Measurements from ENCODE around the gene CSMD2.

Gene CSMD2

DNA sequence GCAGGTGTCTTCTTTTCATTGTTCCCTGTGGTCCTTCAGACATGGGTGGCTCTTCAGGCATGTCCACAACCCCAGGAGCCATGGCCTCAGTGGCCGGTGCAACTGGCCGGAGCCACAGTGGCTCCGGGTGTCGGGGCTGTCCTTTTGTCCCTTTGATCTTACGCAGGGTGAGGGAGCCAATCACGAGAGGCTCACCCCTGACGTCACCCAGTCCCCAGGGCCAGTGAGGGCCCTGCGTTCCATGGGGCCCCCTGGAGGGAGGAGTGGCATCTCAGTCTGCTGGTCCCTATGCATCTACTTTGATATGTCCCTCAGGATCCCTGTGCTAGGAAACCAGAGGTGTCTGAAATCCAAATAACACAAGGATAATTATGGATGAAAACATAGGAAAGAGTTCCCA is 663.3 kb downstream of the CSMD2 start:
- no peak for DNase-seq (ENCODE audit: low read depth)
- no peak overlapping the region for H3K4me3 ChIP-seq (ENCODE audit: control insufficient read depth, low read depth, low read length)
- no peak for TF ChIP-seq CTCF (IDR thresholded peaks at IDR 0.05; ENCODE audit: control insufficient read depth, insufficient read depth, low read depth, low read length, missing control alignments)

GRCh38 chr1:33501309-33501708 is 663.7 kb downstream of the CSMD2 start:
- DNase-seq (ENCODE audit: low read depth) = no peak
- TF ChIP-seq CTCF (IDR thresholded peaks at IDR 0.05; ENCODE audit: control insufficient read depth, insufficient read depth, low read depth, low read length, missing control alignments) = no peak
- no peak overlapping the region for H3K4me3 ChIP-seq (ENCODE audit: control insufficient read depth, low read depth, low read length)

- H3K4me3 ChIP-seq (ENCODE audit: control insufficient read depth, low read depth, low read length) = no peak overlapping the region
- no peak for DNase-seq (ENCODE audit: low read depth)
- TF ChIP-seq CTCF (IDR thresholded peaks at IDR 0.05; ENCODE audit: control insufficient read depth, insufficient read depth, low read depth, low read length, missing control alignments) = no peak
Measured at GRCh38 chr1:33500547-33500946, 664.5 kb downstream of the CSMD2 start.

GRCh38 chr1:33497410-33497809 is 667.6 kb downstream of the CSMD2 start:
- TF ChIP-seq CTCF (IDR thresholded peaks at IDR 0.05; ENCODE audit: control insufficient read depth, insufficient read depth, low read depth, low read length, missing control alignments) = no peak
- DNase-seq (ENCODE audit: low read depth) = no peak

GRCh38 chr1:33494929-33495328 is 670.1 kb downstream of the CSMD2 start:
- DNase-seq (ENCODE audit: low read depth) = no peak
- H3K4me3 ChIP-seq (ENCODE audit: control insufficient read depth, low read depth, low read length) = no peak overlapping the region
- no peak for TF ChIP-seq CTCF (IDR thresholded peaks at IDR 0.05; ENCODE audit: control insufficient read depth, insufficient read depth, low read depth, low read length, missing control alignments)

More at GRCh38 chr1:33497410-33497809, 667.6 kb downstream of the CSMD2 start:
- H3K4me3 ChIP-seq (ENCODE audit: control insufficient read depth, low read depth, low read length) = no peak overlapping the region

DNA sequence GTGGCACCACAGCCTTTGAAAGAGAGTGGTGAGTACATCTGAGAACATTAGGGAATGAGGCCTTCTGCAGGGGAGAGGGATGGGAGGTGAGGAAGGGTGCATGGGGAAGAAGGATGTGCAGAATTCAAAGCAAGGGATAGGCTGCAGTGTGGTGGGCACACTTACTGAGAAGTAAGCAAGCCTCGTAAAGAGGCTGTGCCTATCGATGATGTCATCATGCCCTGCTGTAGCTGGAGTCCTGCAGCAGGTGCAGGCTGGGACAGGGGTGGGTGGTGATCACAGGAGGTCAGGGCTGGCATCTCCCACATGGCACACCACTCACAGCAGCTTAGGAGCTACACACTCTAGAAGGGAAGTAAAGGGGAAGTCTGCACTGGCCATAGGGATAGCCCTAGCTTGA is 676.4 kb downstream of the CSMD2 start:
- no peak for TF ChIP-seq CTCF (IDR thresholded peaks at IDR 0.05; ENCODE audit: control insufficient read depth, insufficient read depth, low read depth, low read length, missing control alignments)
- H3K4me3 ChIP-seq (ENCODE audit: control insufficient read depth, low read depth, low read length) = no peak overlapping the region
- DNase-seq (ENCODE audit: low read depth) = no peak

DNA sequence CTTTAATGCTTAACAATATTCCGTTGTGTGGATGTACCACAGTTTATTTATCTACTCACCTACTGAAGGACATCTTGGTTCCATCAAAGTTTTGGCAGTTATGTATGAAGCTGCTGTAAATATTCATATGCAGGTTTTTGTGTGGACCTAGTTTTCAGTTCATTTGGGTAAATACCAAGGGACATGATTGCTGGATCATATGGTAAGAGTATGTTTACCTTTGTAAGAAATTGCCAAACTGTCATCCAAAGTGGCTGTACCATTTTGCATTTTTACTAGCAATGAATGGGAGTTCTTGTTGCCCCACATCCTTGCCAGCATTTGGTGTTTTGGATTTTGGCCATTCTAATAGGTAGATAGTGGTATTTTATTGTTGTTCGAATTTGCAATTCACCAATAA is 682.6 kb downstream of the CSMD2 start:
- TF ChIP-seq CTCF (IDR thresholded peaks at IDR 0.05; ENCODE audit: control insufficient read depth, insufficient read depth, low read depth, low read length, missing control alignments) = no peak
- no peak overlapping the region for H3K4me3 ChIP-seq (ENCODE audit: control insufficient read depth, low read depth, low read length)
- no peak for DNase-seq (ENCODE audit: low read depth)
